HL-60/S4 (cell line): ENCODE results near the gene GTF3C1.

Experiments
- in situ Hi-C: fragments of 300-500 bp; cut with MboI; formaldehyde crosslinking; loops from 2 replicates; pipeline ENCODE4 v1.14.3; 2022; ENCODE audit warnings: low sequenced_read_pairs

The GTF3C1 gene

GRCh38 chr16:27489421-27489820 is 60.3 kb downstream of the GTF3C1 start:
- in situ Hi-C loops, result no loop called here

GRCh38 chr16:27486760-27487159 is 63.0 kb downstream of the GTF3C1 start:
- in situ Hi-C loops, result no loop called here

GRCh38 chr16:27486344-27486743 is 63.4 kb downstream of the GTF3C1 start:
- in situ Hi-C loops, result no loop called here

GRCh38 chr16:27485811-27486210 is 63.9 kb downstream of the GTF3C1 start:
- in situ Hi-C loops, result no loop called here

- in situ Hi-C loops, result no loop called here
Observed at GRCh38 chr16:27485126-27485525, 64.6 kb downstream of the GTF3C1 start.

GRCh38 chr16:27483624-27484023 is 66.1 kb downstream of the GTF3C1 start:
- in situ Hi-C loops, result no loop called here

GRCh38 chr16:27483088-27483437 is 66.7 kb downstream of the GTF3C1 start:
- in situ Hi-C loops, result no loop called here

- in situ Hi-C loops, result no loop called here
Observed at GRCh38 chr16:27482397-27483087, 67.2 kb downstream of the GTF3C1 start.

- in situ Hi-C loops, result no loop called here
Observed at GRCh38 chr16:27481282-27481934, 68.3 kb downstream of the GTF3C1 start.

- in situ Hi-C loops, result no loop called here
Observed at GRCh38 chr16:27480761-27481160, 69.0 kb downstream of the GTF3C1 start.

GRCh38 chr16:27476240-27476639 is 73.5 kb downstream of the GTF3C1 start:
- in situ Hi-C loops, result no loop called here

- in situ Hi-C loops, result no loop called here
Observed at GRCh38 chr16:27475561-27475960, 74.2 kb downstream of the GTF3C1 start.

GRCh38 chr16:27474921-27475320 is 74.8 kb downstream of the GTF3C1 start:
- in situ Hi-C loops, result no loop called here

- in situ Hi-C loops, result no loop called here
Observed at GRCh38 chr16:27474041-27474440, 75.7 kb downstream of the GTF3C1 start.

- in situ Hi-C loops, result no loop called here
Observed at GRCh38 chr16:27473101-27473900, 76.4 kb downstream of the GTF3C1 start.

- in situ Hi-C loops, result no loop called here
Observed at GRCh38 chr16:27472091-27473020, 77.4 kb downstream of the GTF3C1 start.

GRCh38 chr16:27471661-27472060 is 78.1 kb downstream of the GTF3C1 start:
- in situ Hi-C loops, result no loop called here

GRCh38 chr16:27470567-27471431 is 78.9 kb downstream of the GTF3C1 start:
- in situ Hi-C loops, result no loop called here

GRCh38 chr16:27468941-27469531 is 80.7 kb downstream of the GTF3C1 start:
- in situ Hi-C loops, result no loop called here

- in situ Hi-C loops, result no loop called here
Observed at GRCh38 chr16:27465483-27465879, 84.2 kb downstream of the GTF3C1 start.
